ENCODE data around the gene BICRA. TPM values are rescaled to one million over a fixed set of nuclear protein-coding genes. Genes with fewer than 3 reads are reported as not detected.
"Not testable (repeated sequence)": the region's sequence is repeated elsewhere in the genome, so short reads cannot be mapped to it uniquely, and the experiment has no call there.

Gene BICRA
- total RNA-seq, 1 experiment from 2014 or later: 2.6 TPM

DNA sequence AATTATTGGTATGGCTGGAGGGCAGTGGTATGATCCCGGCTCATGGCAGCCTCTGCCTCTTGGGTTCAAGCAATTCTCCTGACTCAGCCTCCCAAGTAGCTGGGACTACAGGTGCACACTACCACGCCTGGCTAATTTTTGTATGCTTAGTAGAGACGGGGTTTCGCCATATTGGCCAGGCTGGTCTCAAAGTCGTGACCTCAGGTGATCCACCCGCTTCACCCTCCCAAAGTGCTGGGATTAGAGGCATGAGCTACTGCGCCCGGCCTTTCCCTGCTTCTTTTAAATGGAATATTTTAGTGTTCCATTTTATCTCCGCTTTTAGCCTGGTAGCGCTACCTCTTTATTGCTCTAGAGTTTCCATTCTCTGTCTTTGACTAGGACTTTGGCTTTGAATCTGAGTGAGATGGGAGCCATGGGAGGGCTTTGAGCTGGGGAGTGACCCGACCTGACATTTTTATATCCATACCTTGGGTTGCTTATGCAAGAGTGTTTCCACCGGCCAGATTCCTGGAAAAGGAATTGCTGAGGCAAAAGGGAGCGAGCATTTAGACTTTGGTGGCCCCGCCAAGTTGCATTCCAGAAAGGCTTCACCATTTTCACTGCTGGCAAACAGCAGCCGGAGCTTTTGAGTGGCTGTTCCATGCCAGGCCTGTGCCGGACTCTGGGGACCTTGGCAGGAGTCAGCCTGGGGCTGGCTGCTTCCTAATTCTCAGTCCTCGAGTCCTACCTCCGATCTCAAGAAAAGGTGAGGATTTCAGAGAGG is 22.9 kb downstream of the BICRA start:
- no peak for DNase-seq (ENCODE audit: low spot score)

DNA sequence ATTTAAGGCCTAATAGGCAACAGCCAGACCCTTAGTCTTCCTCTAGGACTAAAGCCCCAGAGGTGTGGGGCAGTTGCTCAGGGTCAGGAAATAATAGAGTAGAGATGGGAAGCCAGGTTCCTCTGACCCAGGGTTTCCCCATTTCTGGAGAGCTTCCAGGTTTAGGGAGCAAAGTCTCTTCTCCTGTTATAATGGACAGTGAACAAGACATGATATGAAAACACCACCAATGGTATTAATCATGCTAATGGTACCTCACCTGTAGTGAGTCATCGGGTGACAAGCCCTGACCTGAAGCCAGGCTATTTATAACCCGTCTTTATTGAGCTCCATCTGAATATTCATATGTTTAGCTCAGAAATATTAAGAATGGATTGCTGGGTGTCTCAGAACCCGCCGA is 24.6 kb downstream of the BICRA start:
- DNase-seq (ENCODE audit: low spot score): no peak

DNA sequence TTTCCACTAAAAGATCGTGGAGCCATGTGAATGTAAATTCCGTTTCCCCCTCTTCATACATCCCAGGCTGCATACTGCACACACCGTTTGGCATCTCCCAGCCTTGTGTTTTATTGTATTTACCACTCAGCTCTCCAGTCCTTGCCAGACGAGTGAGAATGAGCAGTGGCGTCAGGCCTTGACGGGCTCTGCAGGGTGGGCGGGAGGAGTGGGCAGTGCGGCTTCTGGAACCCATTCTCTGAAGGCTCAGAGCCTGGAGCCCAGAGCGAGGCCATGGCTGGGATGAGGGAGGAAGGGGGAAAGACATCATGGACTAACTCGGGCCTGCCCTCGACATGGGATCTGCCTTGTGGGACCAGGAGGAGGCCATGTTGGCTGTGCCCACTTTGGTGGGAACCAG is 25.1 kb downstream of the BICRA start:
- DNase-seq (ENCODE audit: low spot score): no peak

DNA sequence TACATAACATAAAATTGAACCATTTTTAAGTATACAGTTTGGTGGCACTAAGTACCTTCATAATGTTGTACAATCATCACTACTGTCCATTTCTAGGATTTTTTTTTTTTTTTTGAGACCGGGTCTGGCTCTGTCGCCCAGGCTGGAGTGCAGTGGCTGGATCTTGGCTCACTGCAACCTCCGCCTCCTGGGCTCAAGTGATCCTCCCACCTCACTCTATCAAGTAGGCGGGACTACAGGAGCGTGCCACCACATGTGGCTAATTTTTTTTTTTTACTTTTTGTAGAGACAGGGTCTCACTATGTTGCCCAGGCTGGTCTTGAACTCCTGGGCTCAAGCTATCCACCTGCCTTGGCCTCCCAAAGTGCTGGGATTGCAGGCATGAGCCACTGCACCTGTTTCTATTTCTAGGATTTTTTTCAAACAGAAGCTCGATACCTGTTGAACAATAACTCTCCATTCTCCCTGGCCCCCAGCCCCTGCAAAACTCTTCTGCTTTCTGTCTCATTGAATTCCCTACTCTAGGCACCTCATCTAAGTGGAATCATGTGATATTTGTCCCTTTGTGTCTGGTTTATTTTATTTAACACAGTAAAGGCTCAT is 26.3 kb downstream of the BICRA start:
- not testable (repeated sequence) for DNase-seq (ENCODE audit: low spot score)

DNA sequence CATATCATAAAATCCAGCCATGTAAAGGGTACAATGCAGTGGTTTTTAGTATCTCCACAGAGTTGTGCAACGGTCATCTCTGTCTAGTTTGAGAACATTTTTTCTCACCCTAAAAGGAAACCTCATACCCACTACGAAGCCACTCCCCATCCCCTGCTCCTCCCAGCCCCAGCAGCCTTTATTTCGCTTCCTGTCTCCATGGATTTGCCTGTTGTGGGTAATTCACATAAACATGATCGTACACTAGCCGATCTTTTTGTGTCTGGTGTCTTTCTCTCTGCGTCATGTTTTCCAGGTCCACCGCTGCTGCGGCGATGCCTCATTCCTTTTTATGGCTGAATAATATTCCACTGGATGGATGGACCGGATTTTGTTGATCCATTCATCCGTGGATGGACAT is 28.6 kb downstream of the BICRA start:
- no peak for DNase-seq (ENCODE audit: low spot score)

DNA sequence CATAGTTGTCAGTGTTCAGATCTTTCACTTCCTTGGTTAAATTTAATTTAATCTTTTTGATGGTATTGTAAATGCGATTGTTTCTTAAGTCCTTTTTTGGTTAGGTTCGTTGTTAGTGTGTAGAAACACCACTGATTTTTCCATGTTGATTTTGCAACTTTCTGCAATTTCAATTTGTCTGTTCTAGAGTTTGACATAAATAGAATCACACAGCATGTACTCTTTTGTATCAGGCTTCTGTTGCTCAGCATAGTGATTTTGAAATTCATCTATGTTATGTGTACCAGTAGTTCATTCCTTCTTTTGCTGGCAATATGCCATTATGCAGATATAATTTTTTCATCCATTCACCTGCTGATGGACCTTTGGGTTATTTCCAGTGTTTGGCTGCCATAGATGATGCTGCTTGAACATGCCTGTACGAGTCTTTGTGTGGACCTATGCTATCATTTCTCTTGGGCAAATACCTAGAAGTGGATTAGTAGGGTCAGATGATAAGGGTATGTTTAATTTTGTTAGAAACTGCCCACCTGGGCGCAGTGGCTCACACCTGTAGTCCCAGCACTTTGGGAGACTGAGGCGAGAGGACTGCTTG is 33.1 kb downstream of the BICRA start:
- no peak for DNase-seq (ENCODE audit: low spot score)

DNA sequence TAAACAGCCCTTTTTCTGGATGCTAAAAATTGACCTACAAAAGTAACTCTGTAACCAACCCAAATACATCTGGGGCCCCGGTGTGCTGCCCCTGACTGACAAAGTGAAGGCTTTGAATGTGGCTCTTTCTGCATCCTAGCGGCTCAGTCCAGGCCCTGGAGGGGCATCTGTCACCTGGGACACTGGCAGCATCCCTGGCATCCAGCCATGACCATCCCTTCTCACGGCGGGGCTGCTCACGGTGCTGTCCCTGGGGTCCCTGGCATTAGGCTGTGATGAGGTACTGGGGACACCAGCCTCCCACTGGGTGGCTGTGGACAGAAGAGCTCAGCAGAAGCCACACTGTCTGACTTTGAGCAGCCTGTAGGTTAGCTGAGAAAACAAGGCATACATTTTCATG is 34.3 kb downstream of the BICRA start:
- DNase-seq (ENCODE audit: low spot score): no peak

DNA sequence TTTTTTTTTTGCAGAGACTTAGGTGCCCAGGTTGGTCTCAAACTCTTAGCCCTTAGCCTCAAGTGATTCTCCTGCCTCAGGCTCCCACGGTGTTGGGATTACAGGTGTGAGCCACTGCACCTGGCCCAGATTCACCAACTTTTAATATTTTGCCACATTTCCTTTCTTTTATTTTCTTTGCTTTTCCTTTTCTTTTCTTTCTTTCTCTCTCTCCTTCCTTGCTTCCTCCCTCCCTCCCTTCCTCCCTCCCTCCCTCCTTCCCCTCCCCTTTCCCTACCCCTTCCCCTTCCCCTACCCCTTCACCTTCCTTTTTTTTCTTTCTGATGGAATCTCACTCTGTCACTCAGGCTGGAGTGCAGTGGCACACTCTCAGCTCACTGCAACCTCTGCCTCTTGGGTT is 35.3 kb downstream of the BICRA start:
- no peak for DNase-seq (ENCODE audit: low spot score)

DNA sequence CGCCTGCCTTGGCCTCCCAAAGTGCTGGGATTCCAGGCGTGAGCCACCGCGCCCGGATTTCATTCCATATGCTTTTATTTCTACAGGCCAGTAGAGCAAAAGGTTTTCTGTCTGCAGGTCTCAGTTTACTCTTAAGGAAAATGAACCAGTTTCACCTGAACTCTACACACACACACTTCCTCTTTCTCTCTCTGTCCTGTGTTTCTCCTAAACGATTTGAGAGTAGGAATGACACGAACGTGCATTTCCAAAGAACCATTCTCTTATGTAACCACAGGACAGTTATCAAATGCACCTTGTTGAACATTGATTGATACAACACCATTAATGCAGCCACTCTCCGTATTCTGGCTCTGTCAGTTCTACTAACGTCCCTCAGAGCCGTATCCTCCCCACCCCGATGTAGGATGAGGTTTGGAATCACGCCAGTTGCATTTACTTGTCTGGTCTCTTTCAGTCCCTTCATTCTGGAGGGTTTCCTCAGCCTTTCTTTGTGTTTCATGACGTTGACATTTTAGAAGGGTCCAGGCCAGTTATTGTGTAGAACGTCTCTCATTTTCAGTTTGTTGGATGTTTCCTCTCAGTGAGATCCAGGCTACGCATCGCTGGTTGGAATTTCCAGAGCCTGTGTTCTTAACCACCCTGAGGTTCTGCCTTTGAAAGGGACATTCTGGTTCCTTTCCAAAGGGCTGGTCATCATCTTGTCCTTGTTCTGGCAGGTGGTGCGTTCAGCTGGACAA is 36.0 kb downstream of the BICRA start:
- no peak for DNase-seq (ENCODE audit: low spot score)

DNA sequence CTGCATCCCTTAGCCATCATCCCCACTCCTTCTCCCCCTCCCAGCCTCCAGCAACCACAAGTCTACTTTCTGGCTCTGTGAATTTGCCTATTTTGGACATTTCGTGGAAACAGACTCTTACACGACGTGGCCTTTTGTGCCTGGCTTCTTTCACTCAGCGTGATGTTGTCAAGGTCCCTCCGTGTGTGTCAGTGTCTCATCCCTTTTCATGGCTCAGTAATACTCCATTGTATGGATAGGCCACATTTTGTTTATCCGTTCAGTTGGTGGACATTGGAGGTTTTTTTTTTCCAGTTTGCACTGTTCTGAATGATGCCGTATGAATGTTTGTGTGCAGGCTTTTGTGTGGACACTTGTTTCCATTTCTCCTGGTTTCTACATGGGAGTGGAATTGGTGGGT is 38.0 kb downstream of the BICRA start:
- no peak for DNase-seq (ENCODE audit: low spot score)

DNA sequence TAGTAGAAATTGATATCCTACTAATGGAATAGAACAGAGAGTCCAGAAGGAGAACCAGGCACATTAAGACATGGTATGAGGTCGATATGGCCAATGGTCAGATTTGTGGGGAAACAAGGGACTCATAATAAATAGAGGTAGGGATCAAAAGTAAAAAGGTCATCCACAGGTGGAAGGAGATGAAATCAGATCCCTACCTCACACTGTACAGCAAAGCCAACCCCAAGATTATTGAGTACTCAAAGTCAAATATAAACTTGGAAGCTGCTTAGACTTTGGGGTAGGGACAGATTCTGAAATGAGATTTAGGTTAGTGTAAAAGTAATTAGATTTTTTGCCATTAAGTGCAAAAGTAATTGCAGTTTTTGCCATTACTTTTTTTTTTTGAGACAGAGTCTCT is 40.7 kb downstream of the BICRA start:
- no peak for DNase-seq (ENCODE audit: low spot score)

DNA sequence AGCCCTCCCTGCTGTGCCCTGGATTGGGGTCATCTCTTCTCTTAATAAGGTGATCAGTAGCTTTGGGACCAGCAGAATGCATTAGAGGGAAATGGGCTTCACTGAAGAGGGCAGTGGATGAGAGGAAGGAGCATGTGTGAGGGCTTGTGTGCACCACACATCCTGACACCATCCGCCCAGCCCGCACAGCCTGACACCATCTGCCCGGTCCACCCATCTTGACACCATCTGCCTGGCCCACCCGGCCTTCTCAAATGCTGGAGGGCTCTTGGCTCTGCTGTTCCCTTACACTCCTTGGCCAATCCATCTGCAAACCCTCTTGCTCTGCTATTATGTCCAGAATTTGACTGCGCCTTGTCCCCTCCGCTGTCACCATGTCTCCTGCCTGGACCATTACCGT is 41.8 kb downstream of the BICRA start:
- DNase-seq (ENCODE audit: low spot score): no peak

DNA sequence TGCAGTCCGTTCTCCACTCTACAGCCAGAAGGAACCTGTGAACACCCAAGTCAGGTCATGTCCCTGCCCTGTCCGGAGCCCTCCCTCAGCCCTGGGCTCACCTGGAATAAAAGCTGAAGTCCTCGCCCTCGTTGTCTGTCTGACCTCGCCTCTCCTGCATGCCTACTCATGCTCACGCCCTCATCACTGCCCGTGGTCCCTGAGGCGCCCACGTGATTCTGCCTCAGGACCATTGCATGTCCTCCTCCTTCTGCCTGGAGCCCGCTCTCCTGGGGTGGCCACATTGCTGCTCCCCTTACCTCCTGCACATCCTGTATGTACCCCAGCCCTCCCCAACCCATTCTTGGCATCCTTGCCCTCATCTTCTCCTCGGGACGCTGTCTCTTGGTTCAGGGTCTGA is 42.2 kb downstream of the BICRA start:
- no peak for DNase-seq (ENCODE audit: low spot score)

DNA sequence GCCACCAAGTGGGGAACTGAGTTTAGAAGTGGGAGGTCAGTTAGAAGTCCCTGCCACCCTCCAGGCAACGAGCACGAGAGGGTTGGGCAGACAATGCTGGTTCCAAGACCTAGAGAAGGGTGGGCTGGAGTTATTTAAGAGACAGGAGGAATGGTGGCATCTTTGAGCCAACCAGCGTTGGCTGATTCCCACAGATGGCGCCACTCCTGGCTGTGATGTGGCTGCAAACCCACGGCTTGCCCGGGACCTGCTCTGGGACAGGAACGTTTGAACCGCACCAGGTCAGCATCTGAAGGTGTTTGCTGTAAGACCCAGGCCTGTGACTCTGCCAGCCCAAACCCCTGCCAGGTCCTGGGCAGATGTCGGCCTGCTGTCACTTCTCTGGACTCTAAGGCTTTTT is 42.8 kb downstream of the BICRA start:
- DNase-seq (ENCODE audit: low spot score): no peak

DNA sequence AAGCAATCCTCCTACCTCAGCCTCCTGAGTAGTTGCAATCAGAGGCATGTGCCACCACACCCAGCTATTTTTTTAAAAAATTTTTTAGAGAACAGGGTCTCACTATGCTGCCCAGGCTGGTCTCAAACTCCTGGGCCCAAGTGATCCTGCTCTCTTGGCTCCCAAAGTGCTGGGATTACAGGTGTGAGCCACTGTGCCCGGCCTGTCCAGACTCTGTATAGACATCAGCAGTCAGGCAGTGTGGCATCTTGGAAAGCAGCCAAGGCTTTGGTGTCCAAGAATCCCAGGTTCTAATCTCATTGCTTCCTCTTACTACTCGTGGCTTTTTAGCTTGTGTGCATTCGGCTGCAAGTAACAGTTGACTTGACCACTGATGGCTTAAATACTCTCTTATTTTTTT is 43.4 kb downstream of the BICRA start:
- DNase-seq (ENCODE audit: low spot score): no peak

DNA sequence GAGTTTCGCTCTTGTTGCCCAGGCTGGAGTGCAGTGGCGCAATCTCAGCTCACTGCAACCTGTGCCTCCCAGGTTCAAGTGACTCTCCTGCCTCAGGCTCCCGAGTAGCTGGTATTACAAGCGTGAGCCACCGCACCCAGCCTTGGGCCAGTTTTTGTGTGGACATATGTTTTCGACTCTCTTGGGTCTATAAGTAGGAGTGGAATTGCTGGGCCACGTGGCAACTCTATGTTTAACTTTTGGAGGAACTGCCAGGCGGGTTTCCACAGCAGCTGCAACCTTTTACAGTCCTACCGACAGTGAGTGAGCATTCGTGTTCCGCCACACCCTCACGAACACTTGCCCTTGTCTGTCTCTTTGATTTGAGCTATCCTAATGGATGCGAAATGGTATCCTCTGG is 44.9 kb downstream of the BICRA start:
- DNase-seq (ENCODE audit: low spot score): no peak

DNA sequence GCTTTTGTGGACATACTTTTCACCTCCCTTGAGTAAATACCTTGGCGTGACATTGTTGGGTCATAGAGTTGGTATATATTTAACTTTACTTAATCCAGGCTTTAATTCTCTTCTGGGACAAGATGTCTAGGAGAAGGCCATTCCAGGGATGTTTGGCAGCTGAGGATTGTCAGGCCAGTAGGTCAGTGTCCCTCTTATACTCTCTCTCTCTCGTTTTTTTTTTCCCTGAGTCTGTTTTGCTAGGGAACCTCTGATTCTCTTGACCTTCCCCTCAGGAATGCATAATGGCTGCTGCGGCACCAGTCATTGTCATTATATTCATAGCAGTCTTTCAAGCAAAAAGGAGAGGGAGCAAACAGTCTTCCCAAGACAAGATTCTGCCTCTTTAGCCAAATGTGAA is 48.8 kb downstream of the BICRA start:
- no peak for DNase-seq (ENCODE audit: low spot score)

DNA sequence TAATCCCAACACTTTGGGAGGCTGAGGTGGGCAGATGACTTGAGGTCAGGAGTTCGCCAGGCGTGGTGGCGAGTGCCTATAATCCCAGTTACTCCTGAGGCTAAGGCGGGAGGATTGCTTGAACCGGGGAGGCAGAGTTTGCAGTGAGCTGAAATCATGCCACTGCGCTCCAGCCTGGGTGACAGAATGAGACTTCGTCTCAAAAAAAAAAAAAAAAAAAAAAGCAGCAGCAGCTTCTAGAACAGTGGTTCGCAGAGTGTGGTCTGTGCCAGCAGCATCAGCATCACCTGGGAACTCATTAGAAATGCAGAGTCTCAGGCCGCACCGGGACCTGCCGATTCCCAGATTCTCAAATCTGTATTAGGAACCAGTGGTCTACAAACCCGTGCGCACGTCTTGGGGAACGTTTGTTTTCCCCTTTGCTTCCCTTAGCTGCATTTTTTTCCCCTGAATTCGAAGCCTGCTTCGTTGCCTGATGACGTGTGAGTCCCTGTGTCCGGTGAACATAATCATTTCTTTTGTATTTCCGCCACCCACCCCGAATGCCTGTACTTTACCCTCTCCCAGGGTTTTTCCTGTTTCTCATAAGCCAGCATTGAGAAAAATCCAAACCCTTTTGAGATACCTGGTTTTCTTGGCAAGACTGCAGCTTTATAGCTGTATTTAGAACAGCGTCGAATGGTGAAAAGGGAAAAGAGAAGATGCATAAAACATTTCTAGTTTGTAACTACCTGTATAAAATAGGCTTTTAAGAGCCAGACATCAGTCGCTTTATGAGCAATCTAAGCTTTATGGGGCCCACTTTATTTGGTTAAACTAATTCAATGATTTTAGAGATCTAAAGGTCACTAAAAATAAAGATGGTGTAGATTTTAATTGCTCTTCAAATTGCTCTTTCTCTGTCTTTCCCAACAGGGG is 49.8 kb downstream of the BICRA start:
- DNase-seq (ENCODE audit: low spot score): no peak

DNA sequence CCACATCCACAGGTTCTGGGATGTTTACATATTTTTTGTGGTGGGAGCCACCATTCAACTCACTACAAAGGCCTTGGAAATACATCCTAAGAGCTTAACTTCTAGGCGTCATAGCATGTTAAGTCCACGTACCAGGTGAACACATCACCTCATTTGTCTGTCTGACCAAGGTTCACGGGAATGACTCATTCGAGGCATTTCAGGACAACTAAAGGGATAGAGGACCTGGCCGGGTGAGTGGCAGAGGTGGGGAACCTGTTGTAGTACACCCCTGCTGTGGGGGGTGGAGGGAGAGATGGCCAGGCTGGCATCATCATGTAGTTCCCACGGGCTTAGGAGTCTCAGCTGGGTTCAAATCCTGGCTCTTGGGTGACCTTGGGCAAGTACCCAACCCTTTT is 51.5 kb downstream of the BICRA start:
- no peak for DNase-seq (ENCODE audit: low spot score)

DNA sequence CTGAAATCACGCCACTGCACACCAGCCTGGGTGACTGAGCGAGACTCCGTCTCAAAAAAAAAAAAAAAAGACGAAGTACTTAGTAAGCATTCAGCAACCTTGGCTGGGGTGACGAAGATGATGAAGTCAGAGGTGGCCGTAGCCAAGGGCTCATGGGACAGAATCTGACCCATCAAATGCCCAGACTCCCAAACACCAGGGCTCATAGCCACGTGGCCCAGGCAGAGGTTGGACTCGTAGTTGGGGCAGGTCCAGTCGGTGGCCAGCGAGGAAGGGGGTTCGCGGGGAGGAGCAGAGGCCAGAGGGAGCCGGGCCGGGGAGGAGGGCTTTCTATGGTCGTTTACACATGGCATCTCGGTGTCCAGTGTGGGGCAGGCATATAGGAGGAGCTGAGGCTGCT is 52.2 kb downstream of the BICRA start:
- DNase-seq (ENCODE audit: low spot score): no peak

DNA sequence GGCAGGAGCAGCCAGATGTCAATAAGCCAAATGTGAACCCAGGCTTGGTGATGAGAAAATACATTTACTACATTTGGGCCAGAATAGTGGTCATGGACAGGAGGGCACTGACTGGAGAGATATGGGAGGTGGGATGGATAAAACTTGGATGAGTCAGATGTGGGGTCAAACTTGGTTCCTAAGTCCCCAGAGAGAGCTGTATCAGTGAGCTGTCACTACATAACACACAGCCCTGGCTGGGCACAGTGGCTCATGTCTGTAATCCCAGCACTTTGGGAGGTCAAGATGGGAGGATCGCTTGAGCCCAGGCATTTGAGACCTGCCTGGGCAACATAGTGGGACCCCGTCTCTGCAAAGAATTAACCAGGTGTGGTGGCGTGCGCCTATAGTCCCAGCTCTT is 52.7 kb downstream of the BICRA start:
- no peak for DNase-seq (ENCODE audit: low spot score)

DNA sequence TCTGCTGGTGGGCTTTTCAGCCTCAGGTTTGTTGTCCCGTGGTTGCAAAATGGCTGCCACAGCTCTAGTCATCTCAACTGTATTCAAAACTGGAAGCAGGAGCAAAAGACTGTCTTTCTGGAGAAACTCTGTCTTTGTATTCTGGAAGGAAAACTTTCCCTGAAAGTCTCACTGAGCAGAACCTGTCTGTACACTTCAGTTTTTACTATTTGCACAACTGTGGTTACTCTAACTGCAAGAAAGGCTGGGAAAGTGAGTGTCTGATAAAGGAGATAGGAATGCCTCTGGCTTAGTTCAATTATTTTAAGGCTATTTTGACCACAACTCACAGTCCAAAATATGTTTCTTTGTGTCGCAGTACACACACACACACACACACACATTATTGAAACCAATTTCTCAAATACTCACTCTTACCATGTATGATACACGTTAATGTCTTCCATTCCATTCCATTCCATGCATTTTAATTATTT is 54.5 kb downstream of the BICRA start:
- DNase-seq (ENCODE audit: low spot score): peak; percentile 85
